Left lobe of liver (tissue), 2 donors: Measurements from ENCODE around the gene CCDC28A. TPM values are rescaled to one million over a fixed set of nuclear protein-coding genes. Genes with fewer than 3 reads are reported as not detected.

ENCODE experiments used
- ATAC-seq: fragments of 200-7000 bp; cut with Tn5 transposase; one replicate; pipeline ENCODE4 v1.9.1; 2020; ENCODE audit warnings: mild to moderate bottlenecking, moderate library complexity
- DNase-seq: peaks from one replicate; pipeline ENCODE4 v3.0.0-alpha.2; 2020; ENCODE audit warnings: low spot score
- total RNA-seq: library from RNA; stranded (reverse); gene quantifications from one replicate; pipeline ENCODE4 v1.2.1, GENCODE V29; 2021
- donor health status: DM: no; HTN: no; CAD: no; lungs with moderate emphysema.
- donor health status: DM: no; HTN: yes; CAD: no.

The CCDC28A gene
- total RNA-seq, 1 donor from 2014 or later = 16.5 TPM

GRCh38 chr6:138795809-138796603 is 22.4 kb downstream of the CCDC28A start, which contains the start of gene ECT2L:
Gene ECT2L, plus strand, starts transcription at chr6:138796087. Its CDS starts 17,188 bp downstream, at chr6:138813275.
- ATAC-seq (peak; percentile 67), DNase-seq (no peak)

DNA sequence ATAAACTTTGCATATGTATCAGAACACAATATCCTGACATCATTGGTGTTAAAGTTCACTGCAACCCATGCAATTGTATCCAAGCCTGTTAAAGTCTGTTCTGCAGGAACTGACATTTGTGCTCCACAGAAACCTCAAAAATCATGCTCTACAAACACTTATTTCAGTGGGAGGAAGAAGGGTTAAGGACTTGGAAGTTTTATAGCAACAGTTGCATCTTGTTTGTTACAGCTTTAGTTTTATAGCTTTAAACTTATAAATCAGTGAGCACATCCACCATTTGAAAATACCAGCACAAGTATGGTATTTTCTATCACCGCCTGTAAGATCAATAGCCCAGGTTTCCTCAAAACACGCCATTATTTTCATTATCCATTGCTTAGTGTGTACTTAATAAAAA is 23.2 kb downstream of the CCDC28A start:
- DNase-seq (no peak), ATAC-seq (no peak)

DNA sequence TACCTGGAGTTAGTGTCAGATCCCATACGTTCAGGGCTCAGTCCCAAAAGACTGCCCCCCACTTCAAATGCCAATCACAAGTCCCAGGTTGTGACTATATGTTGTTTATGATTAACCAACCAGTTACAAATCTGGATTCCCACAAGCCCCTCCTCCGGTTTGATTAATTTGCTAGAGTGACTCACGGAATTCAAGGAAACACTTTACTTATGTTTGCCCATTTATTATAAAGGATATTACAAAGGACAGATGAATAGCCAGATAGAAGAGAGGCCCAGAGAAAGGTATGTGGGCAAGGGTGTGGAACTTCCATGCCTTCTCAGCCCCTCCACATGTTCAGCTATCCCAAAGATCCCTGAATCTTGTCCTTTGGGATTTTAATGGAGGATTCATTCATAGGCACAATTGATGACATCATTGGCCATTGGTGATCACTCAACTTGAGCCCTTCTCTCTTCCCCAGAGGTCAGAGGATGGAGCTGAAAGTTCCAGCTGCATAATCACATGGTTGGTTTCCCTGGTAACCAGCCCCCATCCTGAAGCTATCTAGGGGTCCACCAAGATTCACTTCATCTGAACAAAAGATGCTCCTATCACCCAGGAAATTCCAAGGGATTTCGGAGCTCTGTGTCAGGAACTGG is 24.4 kb downstream of the CCDC28A start:
- no peak for DNase-seq
- no peak for ATAC-seq

GRCh38 chr6:138800377-138801150 is 27.0 kb downstream of the CCDC28A start:
- ATAC-seq = no peak
- DNase-seq = no peak

DNA sequence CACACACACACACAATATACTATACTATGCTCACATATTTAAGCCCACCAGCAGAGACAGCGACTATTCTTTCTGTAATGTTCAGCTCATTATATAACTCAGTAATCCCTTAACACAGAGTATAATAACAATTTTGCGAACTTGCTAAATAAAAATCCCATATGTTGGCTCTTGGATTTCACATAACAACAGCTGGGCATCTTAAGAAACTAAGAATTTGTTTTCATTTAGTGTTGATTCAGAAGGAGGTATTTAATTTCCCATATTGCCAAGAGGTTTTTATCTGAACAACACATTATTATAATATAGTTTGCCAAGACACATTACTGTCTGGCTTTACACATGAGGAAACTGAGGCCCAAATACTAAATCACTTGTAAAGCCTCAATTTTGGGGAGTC is 29.8 kb downstream of the CCDC28A start:
- ATAC-seq = no peak
- DNase-seq = no peak

GRCh38 chr6:138803861-138804260 is 30.3 kb downstream of the CCDC28A start:
- DNase-seq (no peak), ATAC-seq (no peak)

DNA sequence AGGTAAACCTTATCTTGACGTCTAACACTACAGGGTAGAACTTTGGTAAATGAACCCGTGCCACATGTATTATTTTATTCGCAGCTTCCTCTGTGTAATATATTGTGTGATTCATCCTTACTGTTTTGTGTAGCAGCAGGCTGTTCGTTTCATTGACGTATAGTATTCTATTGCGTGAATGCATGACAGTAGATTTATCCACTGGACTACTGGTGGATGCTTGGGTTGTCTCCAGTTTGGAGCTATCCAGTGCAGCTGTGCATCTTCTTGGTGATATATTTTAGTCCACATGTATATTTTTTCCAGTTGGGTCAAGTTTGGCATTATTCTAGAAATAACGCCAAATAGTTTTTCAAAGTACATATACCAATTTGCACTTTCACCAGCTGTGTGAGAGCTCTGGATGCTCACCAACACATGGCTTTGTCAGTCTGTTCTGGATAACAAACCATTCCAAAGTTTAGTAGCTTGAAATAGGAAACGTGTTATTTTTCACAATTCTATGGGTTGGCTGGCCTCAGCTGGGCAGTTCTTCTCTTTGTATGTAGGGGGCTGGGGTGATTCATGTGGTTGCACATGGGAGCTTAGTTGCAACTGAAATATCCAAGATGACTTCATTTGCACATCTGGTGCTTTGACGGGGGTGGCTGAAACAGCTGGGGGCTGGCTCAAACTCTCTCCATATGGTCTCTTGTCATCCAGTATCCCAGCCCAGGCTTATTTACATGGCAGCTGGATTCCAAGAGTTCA is 31.6 kb downstream of the CCDC28A start:
- DNase-seq (no peak), ATAC-seq (no peak)

DNA sequence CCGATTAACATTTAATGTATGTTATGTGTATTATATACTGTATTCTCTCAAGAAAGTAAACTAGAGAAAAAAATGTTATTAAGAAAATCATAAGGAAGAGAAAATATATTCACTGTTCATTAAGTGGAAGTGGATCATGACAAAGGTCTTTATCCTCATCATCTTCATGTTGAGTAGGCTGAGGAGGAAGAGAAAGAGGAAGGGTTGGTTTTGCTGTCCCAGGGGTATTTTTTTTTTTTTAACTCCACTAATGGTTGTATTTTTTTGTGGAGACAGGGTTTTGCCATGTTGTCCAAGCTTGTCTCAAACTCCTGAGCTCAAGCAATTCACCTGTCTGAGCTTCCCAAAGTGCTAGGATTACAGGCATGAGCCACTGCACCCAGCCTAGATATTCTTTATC is 33.3 kb downstream of the CCDC28A start:
- DNase-seq (no peak), ATAC-seq (no peak)

DNA sequence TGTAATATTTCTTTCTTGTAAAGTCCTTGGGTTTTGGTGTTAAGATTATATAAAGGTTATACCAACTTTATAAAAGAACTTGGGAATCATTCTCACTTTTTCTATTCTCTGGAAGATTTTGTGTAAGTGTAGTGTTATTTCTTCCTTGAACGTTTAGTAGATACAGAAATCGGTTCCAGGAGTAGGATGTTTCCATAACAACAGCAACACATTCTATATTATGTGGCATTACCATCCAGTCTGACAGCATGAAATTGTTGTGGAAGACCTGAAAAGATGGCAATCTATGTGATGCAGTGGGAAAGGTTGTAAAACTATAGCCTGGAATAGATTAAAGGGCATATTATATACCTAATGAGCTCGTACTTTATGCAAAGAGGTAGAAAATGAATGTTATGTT is 36.1 kb downstream of the CCDC28A start:
- no peak for DNase-seq
- no peak for ATAC-seq

- peak; percentile 16 for ATAC-seq
- no peak for DNase-seq
Observed at GRCh38 chr6:138811866-138812265, 38.3 kb downstream of the CCDC28A start.

DNA sequence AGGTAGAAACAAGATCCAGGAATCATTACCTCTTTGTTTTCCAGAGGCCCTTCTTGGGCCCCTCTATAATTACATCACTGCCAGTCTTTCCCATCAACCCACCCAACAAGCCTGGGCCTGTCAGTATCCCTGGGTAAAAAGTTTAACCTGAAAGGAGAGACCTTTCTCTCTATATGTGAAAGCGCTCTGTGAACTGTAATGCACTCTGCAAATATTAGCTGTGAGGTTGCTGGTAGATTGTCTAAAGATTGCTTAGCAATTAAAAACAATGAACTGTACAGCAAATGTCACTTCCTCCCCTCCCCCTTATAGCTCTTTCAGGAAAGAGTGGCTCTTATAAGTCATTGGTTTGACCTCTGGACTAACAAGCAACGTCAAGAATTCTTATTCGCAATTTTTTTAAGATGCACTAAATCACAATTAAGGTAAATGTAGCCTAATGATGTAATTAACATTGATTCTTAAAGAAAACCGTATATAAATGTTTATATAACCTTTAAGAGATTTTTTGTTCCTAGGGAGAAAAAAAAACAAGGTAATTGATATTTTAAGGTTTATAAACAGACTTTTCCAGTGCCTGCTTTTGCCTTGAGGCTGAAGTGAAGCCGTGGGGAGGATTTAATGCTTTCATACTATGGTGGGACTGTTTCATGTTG is 40.7 kb downstream of the CCDC28A start:
- no peak for DNase-seq
- no peak for ATAC-seq

- no peak for ATAC-seq
Observed at GRCh38 chr6:138815221-138815620, 41.7 kb downstream of the CCDC28A start.

DNA sequence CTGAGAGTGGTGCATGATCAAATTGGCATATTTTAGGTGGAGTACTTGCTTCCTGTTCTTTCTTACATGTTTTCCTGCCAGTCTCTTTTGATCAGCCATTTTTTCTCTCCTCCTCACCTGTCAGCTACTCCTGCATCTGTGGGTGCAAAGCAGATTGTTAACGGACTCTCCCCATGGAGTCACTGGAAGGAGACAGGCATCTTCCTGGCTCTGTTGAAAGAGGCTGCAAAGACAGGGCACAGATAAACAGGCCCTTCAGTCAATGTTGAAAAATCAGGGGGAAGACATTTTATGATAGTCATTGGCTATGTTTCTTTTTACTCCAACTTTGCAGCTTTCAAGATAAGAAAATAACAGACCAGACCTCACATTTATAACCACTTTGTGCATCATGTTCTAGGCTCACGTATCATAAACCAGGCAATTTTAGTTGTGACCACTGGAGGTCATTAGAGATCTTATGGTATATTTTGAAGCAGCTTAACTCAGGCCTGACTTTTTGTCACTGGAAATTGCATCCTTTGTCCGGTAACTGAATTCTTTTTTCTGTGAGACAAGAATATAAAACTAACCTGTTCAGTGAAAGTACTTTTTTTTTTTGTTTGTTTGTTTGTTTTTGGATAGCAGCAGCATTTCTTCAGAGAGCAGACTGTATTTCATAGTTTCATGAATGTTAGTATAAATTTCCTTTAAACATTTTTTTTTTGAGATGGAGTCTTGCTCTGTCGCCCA is 42.4 kb downstream of the CCDC28A start:
- DNase-seq (no peak), ATAC-seq (peak; percentile 91)

More at GRCh38 chr6:138815221-138815620, 41.7 kb downstream of the CCDC28A start:
- DNase-seq = no peak

- peak; percentile 16 for ATAC-seq
- DNase-seq = no peak
Observed at GRCh38 chr6:138817799-138818198, 44.2 kb downstream of the CCDC28A start.

DNA sequence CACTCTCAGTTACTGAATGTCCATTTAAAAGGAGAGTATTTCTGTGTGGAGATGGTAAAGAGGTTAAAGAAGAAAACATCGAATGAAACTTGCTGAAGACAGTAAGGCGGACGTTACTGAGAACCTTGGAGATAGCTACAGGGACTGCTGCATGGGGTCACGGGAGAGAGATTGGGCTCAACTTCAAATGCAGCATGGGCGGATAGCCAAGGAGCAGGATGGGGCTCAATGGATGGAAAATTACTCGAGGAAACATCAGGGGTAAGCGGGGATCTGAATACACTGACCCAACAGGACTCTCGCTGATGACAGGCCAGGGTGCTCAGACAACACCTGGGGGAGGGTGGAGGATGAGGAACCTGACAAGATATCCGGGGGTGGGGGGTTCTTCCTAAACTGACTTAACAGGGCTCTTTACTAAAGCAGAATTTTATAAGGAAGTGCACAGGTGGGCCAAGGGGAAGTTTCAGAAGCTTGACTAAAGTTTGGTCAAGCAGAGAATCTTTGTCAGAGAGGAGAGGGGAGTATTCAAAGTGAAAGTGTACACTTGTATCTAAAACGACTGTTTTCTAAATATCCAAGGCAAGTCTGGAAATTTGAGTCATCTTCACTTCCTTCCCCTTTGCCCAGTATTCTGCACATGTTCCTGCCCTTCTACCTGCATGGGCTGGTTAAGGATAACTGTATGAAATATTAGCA is 45.1 kb downstream of the CCDC28A start:
- ATAC-seq = no peak
- no peak for DNase-seq

DNA sequence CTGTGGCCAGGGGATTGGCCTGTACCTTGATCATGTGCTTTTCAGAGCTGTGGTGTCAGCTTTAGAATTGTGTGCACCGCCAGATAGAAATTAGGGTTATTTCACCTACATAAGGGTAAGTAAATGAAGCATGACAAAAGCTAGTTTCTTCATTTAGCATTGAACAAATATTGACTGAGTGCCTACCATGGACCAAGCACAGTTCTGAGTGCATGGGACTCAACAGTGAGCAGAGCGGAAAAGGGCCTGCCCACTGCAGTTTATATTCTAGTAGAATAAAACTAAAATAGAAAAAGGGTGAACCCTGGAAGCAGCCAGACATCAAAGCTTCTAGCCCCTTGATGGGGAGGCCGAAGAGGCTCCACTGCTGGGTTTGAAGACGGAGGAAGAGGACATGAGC is 48.0 kb downstream of the CCDC28A start:
- DNase-seq (no peak), ATAC-seq (no peak)

DNA sequence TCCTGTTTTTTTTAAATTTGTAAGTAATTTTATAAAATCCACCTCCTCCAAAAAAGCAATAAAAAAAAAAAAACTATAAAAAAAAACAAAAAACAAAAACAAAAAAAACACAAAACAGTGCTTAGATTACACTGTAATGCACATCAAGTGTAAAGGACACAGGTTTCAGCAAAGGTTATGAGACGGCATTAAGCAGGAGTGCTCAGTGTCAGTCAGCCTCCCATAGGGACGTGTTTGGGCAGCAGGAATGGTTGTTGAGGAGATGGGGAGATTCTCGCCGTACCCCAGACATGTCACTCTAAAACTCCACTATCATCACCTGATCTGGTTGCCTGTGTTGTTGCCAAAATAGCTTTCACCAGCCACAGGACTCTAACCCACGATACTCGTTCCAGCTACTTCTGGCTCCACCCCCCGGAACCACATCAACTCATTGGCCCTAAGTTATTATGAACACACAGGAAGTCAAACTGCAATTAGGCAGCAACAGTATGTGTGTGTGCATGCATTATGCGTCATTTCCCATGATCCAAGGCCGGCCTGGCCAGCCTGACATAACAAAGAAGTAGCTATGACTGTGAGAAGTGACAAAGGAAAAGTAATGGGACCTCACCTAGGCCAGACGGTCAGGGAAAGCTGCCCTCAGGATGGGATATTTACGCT is 51.0 kb downstream of the CCDC28A start:
- ATAC-seq = no peak
- no peak for DNase-seq

DNA sequence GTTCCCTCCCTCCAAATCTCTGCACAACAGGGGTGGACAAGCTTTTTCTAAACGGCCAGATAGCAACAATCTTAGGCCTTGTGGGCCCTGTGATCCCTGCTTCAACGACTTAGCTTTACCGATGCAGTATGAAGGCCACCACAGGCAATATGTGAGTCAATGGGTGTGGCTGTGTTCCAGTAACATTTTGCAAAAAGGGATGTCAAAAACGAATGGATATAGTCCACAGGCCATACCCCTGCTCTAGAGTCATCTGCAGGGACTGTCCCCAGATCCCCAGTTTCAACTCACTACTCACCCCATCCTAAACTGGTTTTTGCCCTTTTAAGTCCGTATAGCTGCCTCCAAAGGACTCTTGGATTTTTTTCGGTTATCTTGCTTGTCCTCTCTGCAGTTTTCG is 56.7 kb downstream of the CCDC28A start:
- no peak for DNase-seq
- no peak for ATAC-seq

DNA sequence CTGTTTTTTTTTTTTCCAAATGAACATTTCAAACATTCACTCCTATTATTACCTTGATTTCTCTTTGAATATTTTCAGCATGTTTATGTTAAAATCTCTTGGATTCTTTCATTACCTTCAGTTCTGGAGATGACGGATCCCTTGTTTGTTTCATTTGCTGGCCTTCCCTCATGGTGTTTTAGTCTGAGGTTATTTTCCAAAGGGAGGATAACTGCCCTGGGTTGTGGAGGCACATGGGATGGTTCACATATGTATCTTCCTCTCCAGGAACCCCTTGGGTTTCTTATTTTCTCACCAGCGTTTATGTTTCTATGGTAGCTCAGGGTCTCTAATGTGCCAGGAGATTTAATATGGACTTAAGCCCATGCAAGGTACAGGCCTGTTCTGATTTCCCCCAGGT is 58.6 kb downstream of the CCDC28A start:
- DNase-seq (no peak), ATAC-seq (no peak)
